Measurements from ENCODE around the gene NAGLU.
"Not testable (repeated sequence)": the region's sequence is repeated elsewhere in the genome, so short reads cannot be mapped to it uniquely, and the experiment has no call there.

DNA sequence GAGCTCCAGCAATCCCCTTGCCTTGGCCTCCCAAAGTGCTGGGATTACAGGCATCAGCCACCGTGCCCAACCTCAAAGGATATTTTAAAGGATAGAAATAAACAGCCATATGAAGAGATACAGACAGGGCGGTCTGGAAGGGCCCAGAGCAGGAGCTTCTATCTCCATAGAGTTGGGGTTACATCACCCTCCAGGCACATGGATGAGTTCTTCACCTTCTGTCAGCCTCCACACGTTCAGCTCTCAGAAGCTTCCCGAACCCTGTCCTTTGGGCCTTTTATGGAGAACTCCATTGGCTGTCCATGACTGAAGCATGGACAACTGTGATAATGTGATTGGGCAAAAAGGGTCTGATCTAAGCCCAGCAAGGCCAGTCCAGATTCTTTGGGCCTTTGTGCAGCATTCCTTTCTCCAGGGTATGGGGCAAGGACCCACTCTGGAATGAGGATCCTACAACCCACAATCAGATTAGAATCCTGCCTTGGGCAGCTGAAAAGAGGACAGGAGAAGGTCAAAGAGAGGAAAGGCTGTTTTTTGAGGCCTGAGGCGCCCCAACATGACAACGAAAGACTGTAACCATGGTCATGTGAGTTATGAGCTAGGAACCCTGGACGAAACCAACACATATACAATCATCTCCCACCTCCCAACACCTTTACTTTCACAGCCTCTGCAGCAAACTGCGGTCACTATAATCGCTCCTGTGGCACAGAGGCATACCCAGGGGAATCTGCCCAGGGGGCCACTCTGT lies 9.9 kb downstream of the NAGLU start:
- TF ChIP-seq, protein P1, sequence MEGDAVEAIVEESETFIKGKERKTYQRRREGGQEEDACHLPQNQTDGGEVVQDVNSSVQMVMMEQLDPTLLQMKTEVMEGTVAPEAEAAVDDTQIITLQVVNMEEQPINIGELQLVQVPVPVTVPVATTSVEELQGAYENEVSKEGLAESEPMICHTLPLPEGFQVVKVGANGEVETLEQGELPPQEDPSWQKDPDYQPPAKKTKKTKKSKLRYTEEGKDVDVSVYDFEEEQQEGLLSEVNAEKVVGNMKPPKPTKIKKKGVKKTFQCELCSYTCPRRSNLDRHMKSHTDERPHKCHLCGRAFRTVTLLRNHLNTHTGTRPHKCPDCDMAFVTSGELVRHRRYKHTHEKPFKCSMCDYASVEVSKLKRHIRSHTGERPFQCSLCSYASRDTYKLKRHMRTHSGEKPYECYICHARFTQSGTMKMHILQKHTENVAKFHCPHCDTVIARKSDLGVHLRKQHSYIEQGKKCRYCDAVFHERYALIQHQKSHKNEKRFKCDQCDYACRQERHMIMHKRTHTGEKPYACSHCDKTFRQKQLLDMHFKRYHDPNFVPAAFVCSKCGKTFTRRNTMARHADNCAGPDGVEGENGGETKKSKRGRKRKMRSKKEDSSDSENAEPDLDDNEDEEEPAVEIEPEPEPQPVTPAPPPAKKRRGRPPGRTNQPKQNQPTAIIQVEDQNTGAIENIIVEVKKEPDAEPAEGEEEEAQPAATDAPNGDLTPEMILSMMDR (IDR thresholded peaks at IDR 0.05; ENCODE audit: low read depth, low read length), result not testable (repeated sequence)
- not testable (repeated sequence) for TF ChIP-seq EZH2phosphoT487 (IDR thresholded peaks at IDR 0.05; ENCODE audit: low read depth)

Measured in OCI-LY3 (cell line).